Upper lobe of left lung (tissue), 6 donors: ENCODE results near the gene ADAM12. TPM values are rescaled to one million over a fixed set of nuclear protein-coding genes. Genes with fewer than 3 reads are reported as not detected.

Experiments used
- ATAC-seq, 2 donors: fragments of 200-7000 bp; cut with Tn5 transposase; one replicate each; pipeline ENCODE4 v1.9.1; 2022; ENCODE audit warnings: mild to moderate bottlenecking in 2 of 2, moderate library complexity in 2 of 2; ENCODE audit not compliant: low FRiP score in 2 of 2
- DNase-seq, 2 donors: peaks; one replicate each; pipeline ENCODE4 v3.0.0-alpha.2; 2019 to 2020
- H3K27ac ChIP-seq, 4 donors: fragments of 200-600 bp; sonication (generic); one replicate each; pipeline ENCODE4 v1.5.1; 2016 to 2019
- H3K27me3 ChIP-seq, 4 donors: fragments of 200-600 bp; sonication (generic); one replicate each; pipeline ENCODE4 v1.5.1; 2017 to 2019
- H3K36me3 ChIP-seq, 4 donors: fragments of 200-600 bp; sonication (generic); one replicate each; pipeline ENCODE4 v1.5.1; 2016 to 2019
- H3K4me1 ChIP-seq, 4 donors: fragments of 200-600 bp; sonication (generic); one replicate each; pipeline ENCODE4 v1.5.1; 2018 to 2019
- H3K4me3 ChIP-seq, 4 donors: fragments of 200-600 bp; sonication (generic); one replicate each; pipeline ENCODE4 v1.5.1; 2017 to 2019; ENCODE audit warnings: mild to moderate bottlenecking in 2 of 4, moderate library complexity in 1 of 4
- H3K9me3 ChIP-seq, 4 donors: fragments of 200-600 bp; sonication (generic); one replicate each; pipeline ENCODE4 v1.5.1; 2018 to 2019
- EP300 ChIP-seq, 4 donors: sonication (generic); formaldehyde crosslinking; IDR thresholded peaks; one replicate each; pipeline ENCODE4 v1.5.1; 2017; ENCODE audit warnings: antibody characterized with exemption in 4 of 4, control low read depth in 2 of 4
- POLR2A ChIP-seq, 4 donors: fragments of 450-650 bp; IDR thresholded peaks; one replicate each; pipeline ENCODE4 v1.5.1; 2016 to 2017; ENCODE audit warnings: antibody characterized with exemption in 4 of 4, mild to moderate bottlenecking in 2 of 4
- POLR2AphosphoS5 ChIP-seq, 2 donors: sonication (generic); formaldehyde crosslinking; IDR thresholded peaks; one replicate each; pipeline ENCODE4 v1.5.1; 2017; ENCODE audit warnings: antibody characterized with exemption in 2 of 2
- WGBS, 2 donors: methylation state at CpG; one replicate each; pipeline ENCODE4 v1.1.5; 2017 to 2018; 5-methylcytosine and 5-hydroxymethylcytosine counted together
- total RNA-seq, 6 donors: library from RNA; depleted of rRNA in 4 of 6; stranded (reverse); fragments of >200 nt in 4 of 6; gene quantifications; one replicate each; pipeline versions ENCODE4 v1.1.0 to v1.2.1, GENCODE V29; 2016 to 2021
- TF ChIP-seq, protein P1 (sequence below), 6 experiments: fragments of 450-650 bp in 4 of 6; fragments of 200-600 bp in 2 of 6; sonication (generic) in 2 of 6; IDR thresholded peaks; one replicate each; pipeline ENCODE4 v1.5.1; 2016 to 2019; ENCODE audit warnings: antibody characterized with exemption in 6 of 6
- donor health status: DM: no; HTN: no; CAD: no; lungs with moderate emphysema.
- donor health status: DM: no; HTN: yes; CAD: no; lungs with severe emphysema.

ADAM12 gene
- total RNA-seq, 6 donors from 2014 or later: 0.44 to 3.7 (median 0.82) TPM

GRCh38 chr10:126126866-126127265, 261.4 kb downstream of the ADAM12 start:
- ATAC-seq (no peak), DNase-seq (no peak)
- no peak overlapping the region for H3K27ac ChIP-seq
- 81 to 100% methylated on average over 2 to 4 of the region's 4 CpGs for WGBS, 2 donors
- TF ChIP-seq POLR2A (IDR thresholded peaks at IDR 0.05) (no peak), EP300 (IDR thresholded peaks at IDR 0.05) (no peak), POLR2AphosphoS5 (IDR thresholded peaks at IDR 0.05) (no peak)
- TF ChIP-seq, protein P1, sequence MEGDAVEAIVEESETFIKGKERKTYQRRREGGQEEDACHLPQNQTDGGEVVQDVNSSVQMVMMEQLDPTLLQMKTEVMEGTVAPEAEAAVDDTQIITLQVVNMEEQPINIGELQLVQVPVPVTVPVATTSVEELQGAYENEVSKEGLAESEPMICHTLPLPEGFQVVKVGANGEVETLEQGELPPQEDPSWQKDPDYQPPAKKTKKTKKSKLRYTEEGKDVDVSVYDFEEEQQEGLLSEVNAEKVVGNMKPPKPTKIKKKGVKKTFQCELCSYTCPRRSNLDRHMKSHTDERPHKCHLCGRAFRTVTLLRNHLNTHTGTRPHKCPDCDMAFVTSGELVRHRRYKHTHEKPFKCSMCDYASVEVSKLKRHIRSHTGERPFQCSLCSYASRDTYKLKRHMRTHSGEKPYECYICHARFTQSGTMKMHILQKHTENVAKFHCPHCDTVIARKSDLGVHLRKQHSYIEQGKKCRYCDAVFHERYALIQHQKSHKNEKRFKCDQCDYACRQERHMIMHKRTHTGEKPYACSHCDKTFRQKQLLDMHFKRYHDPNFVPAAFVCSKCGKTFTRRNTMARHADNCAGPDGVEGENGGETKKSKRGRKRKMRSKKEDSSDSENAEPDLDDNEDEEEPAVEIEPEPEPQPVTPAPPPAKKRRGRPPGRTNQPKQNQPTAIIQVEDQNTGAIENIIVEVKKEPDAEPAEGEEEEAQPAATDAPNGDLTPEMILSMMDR (IDR thresholded peaks at IDR 0.05): no peak
- no peaks in the 10 kb centered on the region for H3K36me3 ChIP-seq
- no peaks in the 10 kb centered on the region for H3K27me3 ChIP-seq
- no peak overlapping the region for H3K4me3 ChIP-seq
- no peaks in the 10 kb centered on the region for H3K9me3 ChIP-seq
- H3K4me1 ChIP-seq: no peaks in the 10 kb centered on the region

GRCh38 chr10:126126023-126126422, 262.3 kb downstream of the ADAM12 start:
- ATAC-seq: no peak
- no peaks in the 10 kb centered on the region for H3K27me3 ChIP-seq
- 86 to 87% methylated on average over 4 to 5 of the region's 5 CpGs for WGBS, 2 donors
- no peaks in the 10 kb centered on the region for H3K4me1 ChIP-seq
- H3K4me3 ChIP-seq: no peak overlapping the region
- no peaks in the 10 kb centered on the region for H3K9me3 ChIP-seq
- TF ChIP-seq EP300 (IDR thresholded peaks at IDR 0.05) (no peak), POLR2AphosphoS5 (IDR thresholded peaks at IDR 0.05) (no peak), POLR2A (IDR thresholded peaks at IDR 0.05) (no peak)
- TF ChIP-seq, protein P1 (IDR thresholded peaks at IDR 0.05): no peak
- no peaks in the 10 kb centered on the region for H3K36me3 ChIP-seq
- no peak for DNase-seq
- H3K27ac ChIP-seq: no peak overlapping the region

GRCh38 chr10:126124668-126125349, 263.5 kb downstream of the ADAM12 start:
- Histone ChIP-seq H3K27ac (no peak overlapping the region), H3K4me3 (no peak overlapping the region), H3K4me1 (no peaks in the 10 kb centered on the region), H3K36me3 (no peaks in the 10 kb centered on the region), H3K9me3 (no peaks in the 10 kb centered on the region), H3K27me3 (no peaks in the 10 kb centered on the region)
- no peak for ATAC-seq
- 83 to 84% methylated on average over 9 of the region's 9 CpGs for WGBS, 2 donors
- no peak for DNase-seq
- TF ChIP-seq POLR2A (IDR thresholded peaks at IDR 0.05) (no peak), POLR2AphosphoS5 (IDR thresholded peaks at IDR 0.05) (no peak), EP300 (IDR thresholded peaks at IDR 0.05) (no peak)
- TF ChIP-seq, protein P1 (IDR thresholded peaks at IDR 0.05): no peak

GRCh38 chr10:126124046-126124445, 264.2 kb downstream of the ADAM12 start:
- H3K4me1 ChIP-seq: no peaks in the 10 kb centered on the region
- no peaks in the 10 kb centered on the region for H3K36me3 ChIP-seq
- no peak for ATAC-seq
- WGBS, 2 donors: 86 to 90% methylated on average over 7 of the region's 7 CpGs
- TF ChIP-seq, protein P1 (IDR thresholded peaks at IDR 0.05): no peak
- TF ChIP-seq POLR2A (IDR thresholded peaks at IDR 0.05): no peak
- no peak for TF ChIP-seq EP300 (IDR thresholded peaks at IDR 0.05)
- no peak for TF ChIP-seq POLR2AphosphoS5 (IDR thresholded peaks at IDR 0.05)
- no peaks in the 10 kb centered on the region for H3K27me3 ChIP-seq
- H3K27ac ChIP-seq: no peak overlapping the region
- H3K4me3 ChIP-seq: no peak overlapping the region
- no peaks in the 10 kb centered on the region for H3K9me3 ChIP-seq
- no peak for DNase-seq

- DNase-seq (peak in 1 of 2 donors; percentile 29), ATAC-seq (peak; percentile 24 to 36)
- Histone ChIP-seq H3K9me3 (no peaks in the 10 kb centered on the region), H3K27me3 (no peaks in the 10 kb centered on the region), H3K36me3 (no peaks in the 10 kb centered on the region), H3K4me3 (no peak overlapping the region), H3K27ac (no peak overlapping the region), H3K4me1 (no peaks in the 10 kb centered on the region)
- TF ChIP-seq POLR2AphosphoS5 (IDR thresholded peaks at IDR 0.05): no peak
- TF ChIP-seq EP300 (IDR thresholded peaks at IDR 0.05): no peak
- TF ChIP-seq POLR2A (IDR thresholded peaks at IDR 0.05): no peak
- TF ChIP-seq, protein P1 (IDR thresholded peaks at IDR 0.05): no peak
- 93 to 94% methylated on average over 10 of the region's 10 CpGs for WGBS, 2 donors
Measured at GRCh38 chr10:126123466-126123865, 264.8 kb downstream of the ADAM12 start.
